Esophagus squamous epithelium (tissue), 5 donors: ENCODE data around the gene C14orf119. TPM values are rescaled to one million over a fixed set of nuclear protein-coding genes. Genes with fewer than 3 reads are reported as not detected.

ENCODE experiments used
- DNase-seq: peaks from one replicate; lab custom pipeline; 2025; lab: John Stamatoyannopoulos, UW
- H3K27ac ChIP-seq, 4 donors: fragments of 200-600 bp; sonication (generic); one replicate each; pipeline ENCODE4 v1.5.1; 2016 to 2019; ENCODE audit warnings: mild to moderate bottlenecking in 1 of 4
- H3K27me3 ChIP-seq, 4 donors: fragments of 200-600 bp; sonication (generic); 1 replicate in 3 of 4; 2 replicates in 1 of 4; pipeline versions ENCODE4 v1.5.1 to v1.6.0; 2017 to 2021; ENCODE audit warnings: antibody characterized with exemption in 1 of 4
- H3K36me3 ChIP-seq, 3 donors: fragments of 200-600 bp; sonication (generic); one replicate each; pipeline ENCODE4 v1.5.1; 2016 to 2019
- H3K4me1 ChIP-seq, 3 donors: fragments of 200-600 bp; sonication (generic); one replicate each; pipeline ENCODE4 v1.5.1; 2017 to 2019
- H3K4me3 ChIP-seq, 4 donors: fragments of 200-600 bp; sonication (generic); 1 replicate in 3 of 4; 2 replicates in 1 of 4; pipeline ENCODE4 v1.5.1; 2016 to 2019; ENCODE audit warnings: mild to moderate bottlenecking in 2 of 4, moderate library complexity in 1 of 4
- H3K9me3 ChIP-seq, 3 donors: fragments of 200-600 bp; sonication (generic); one replicate each; pipeline ENCODE4 v1.5.1; 2016 to 2019
- POLR2A ChIP-seq, 4 donors: fragments of 450-650 bp; IDR thresholded peaks; one replicate each; pipeline ENCODE4 v1.6.1; 2017; ENCODE audit warnings: antibody characterized with exemption in 4 of 4, mild to moderate bottlenecking in 4 of 4, moderate library complexity in 3 of 4
- WGBS, 2 donors: methylation state at CpG; one replicate each; pipeline ENCODE4 v1.1.5; 2018; 5-methylcytosine and 5-hydroxymethylcytosine counted together
- intact Hi-C: fragments of 100-400 bp; cut with DNase I; formaldehyde crosslinking; loops from one replicate; pipeline ENCODE4 v1.15.0; 2022
- total RNA-seq, 4 donors: library from RNA; depleted of rRNA; stranded (reverse); fragments of >200 nt; gene quantifications; one replicate each; pipeline ENCODE4 v1.1.0, GENCODE V29; 2016
- TF ChIP-seq, protein P1 (sequence below), 6 experiments: fragments of 450-650 bp in 4 of 6; fragments of 200-600 bp in 2 of 6; sonication (generic) in 2 of 6; IDR thresholded peaks; one replicate each; pipeline ENCODE4 v1.5.1; 2016 to 2019; ENCODE audit warnings: antibody characterized with exemption in 6 of 6, mild to moderate bottlenecking in 4 of 6, moderate library complexity in 4 of 6
- donor health status: DM: yes; HTN: yes; CAD: no.

Gene C14orf119
- total RNA-seq, 4 donors from 2014 or later = 17.5 to 42.0 (median 31.0) TPM

DNA sequence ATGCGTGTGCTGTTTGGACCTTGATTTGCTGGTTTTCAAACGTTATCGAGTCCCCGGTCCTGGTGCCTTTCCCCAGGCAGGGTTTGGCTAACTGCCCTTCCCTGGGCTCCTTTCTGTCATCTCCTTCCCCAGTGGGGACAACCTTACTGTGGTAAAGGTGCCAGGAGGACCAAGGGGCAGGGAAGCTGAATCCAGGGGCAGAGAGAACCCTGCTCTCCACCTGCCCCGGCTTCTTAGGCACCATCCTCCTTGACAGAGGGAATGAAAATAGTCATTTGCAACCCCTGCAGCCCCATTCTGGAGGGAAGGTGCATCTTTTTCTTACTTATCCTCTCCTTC, 18.8 kb downstream of the C14orf119 start:
- Histone ChIP-seq H3K4me1 (peaks cover 0 to 7% (median 0%) of the 10 kb centered on the region in 3 donors), H3K27ac (no peak overlapping the region), H3K36me3 (no peaks in the 10 kb centered on the region), H3K9me3 (no peaks in the 10 kb centered on the region), H3K27me3 (peaks cover 0 to 50% (median 0%) of the 10 kb centered on the region in 4 donors), H3K4me3 (no peak overlapping the region)
- no peak for DNase-seq
- intact Hi-C loops = no loop called here
- TF ChIP-seq POLR2A (IDR thresholded peaks at IDR 0.05) = no peak
- TF ChIP-seq, protein P1, sequence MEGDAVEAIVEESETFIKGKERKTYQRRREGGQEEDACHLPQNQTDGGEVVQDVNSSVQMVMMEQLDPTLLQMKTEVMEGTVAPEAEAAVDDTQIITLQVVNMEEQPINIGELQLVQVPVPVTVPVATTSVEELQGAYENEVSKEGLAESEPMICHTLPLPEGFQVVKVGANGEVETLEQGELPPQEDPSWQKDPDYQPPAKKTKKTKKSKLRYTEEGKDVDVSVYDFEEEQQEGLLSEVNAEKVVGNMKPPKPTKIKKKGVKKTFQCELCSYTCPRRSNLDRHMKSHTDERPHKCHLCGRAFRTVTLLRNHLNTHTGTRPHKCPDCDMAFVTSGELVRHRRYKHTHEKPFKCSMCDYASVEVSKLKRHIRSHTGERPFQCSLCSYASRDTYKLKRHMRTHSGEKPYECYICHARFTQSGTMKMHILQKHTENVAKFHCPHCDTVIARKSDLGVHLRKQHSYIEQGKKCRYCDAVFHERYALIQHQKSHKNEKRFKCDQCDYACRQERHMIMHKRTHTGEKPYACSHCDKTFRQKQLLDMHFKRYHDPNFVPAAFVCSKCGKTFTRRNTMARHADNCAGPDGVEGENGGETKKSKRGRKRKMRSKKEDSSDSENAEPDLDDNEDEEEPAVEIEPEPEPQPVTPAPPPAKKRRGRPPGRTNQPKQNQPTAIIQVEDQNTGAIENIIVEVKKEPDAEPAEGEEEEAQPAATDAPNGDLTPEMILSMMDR (IDR thresholded peaks at IDR 0.05) = no peak
- WGBS, 2 donors = 66 to 76% methylated on average over 2 to 3 of the region's 5 CpGs

DNA sequence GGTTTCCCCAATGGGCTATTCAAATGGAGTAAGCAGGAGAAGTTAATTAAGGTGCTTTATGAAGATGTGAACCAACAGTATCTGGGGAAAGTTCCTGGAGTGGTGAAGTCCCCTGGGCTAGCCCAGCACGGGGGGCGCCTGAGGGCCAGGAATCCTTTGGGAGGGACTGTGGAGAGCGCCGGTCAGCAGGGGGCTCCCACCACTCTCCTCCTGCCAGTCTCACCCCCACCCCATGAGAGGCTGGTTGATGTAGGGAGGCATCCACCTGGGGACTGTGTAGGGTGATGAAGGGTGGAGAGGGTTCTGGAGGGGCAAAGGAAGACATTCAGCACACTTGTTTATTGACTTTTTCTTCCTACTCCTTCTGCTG, 19.3 kb downstream of the C14orf119 start:
- Histone ChIP-seq H3K4me1 (peaks cover 0 to 10% (median 0%) of the 10 kb centered on the region in 3 donors), H3K27me3 (peaks cover 0 to 50% (median 0%) of the 10 kb centered on the region in 4 donors), H3K9me3 (no peaks in the 10 kb centered on the region), H3K27ac (peak overlapping the region in 1 of 4 donors; percentile 14), H3K36me3 (no peaks in the 10 kb centered on the region), H3K4me3 (no peak overlapping the region)
- no peak for DNase-seq
- intact Hi-C loops = no loop called here
- TF ChIP-seq POLR2A (IDR thresholded peaks at IDR 0.05) = no peak
- TF ChIP-seq, protein P1 (IDR thresholded peaks at IDR 0.05) = no peak
- WGBS, 2 donors = 58 to 74% methylated on average over 4 of the region's 4 CpGs

DNA sequence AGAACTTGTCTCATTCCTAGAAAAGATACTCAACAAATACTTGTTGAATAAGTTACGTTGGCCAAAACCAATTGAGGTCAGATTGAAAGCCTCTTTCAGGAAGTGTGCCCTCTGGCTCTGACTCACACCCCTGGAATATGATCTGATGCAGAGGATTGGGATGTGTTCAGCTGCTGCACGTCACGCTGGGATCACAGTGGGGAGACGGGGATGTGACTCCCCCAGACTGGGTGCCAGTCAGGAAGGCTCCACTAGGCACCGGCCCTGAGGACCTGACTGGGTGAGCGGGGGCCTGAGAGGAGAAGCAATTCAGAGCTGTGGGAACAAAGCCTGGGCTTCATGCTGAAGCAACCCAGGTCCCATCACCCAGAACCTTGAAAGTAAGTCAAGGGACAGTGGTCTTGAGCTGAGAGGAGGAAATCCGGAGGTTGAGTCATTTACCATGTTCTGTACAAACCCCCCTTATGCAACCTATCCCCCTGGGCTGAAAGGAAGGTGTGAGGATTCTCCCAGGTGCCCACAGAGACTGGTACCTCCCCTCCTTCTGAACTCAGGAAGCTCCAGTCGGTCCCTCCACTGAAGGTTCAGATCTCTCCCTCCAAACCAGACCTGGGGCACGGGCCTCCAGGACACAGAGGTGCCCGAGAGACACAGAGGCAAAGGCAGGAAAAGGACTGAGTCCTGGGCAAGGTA, 19.9 kb downstream of the C14orf119 start:
- H3K36me3 ChIP-seq = no peaks in the 10 kb centered on the region
- TF ChIP-seq POLR2A (IDR thresholded peaks at IDR 0.05) = no peak
- TF ChIP-seq, protein P1 (IDR thresholded peaks at IDR 0.05) = no peak
- no peaks in the 10 kb centered on the region for H3K9me3 ChIP-seq
- H3K4me1 ChIP-seq = peaks cover 0 to 16% (median 0%) of the 10 kb centered on the region in 3 donors
- H3K4me3 ChIP-seq = no peak overlapping the region
- H3K27ac ChIP-seq = no peak overlapping the region
- intact Hi-C loops = no loop called here
- H3K27me3 ChIP-seq = peaks cover 0 to 50% (median 0%) of the 10 kb centered on the region in 4 donors
- 8 to 20% methylated on average over 1 to 6 of the region's 10 CpGs for WGBS, 2 donors
- no peak for DNase-seq

GRCh38 chr14:23115918-23116317, 20.6 kb downstream of the C14orf119 start:
- TF ChIP-seq, protein P1 (IDR thresholded peaks at IDR 0.05) = no peak
- TF ChIP-seq POLR2A (IDR thresholded peaks at IDR 0.05) = no peak
- intact Hi-C loops = no loop called here
- no peak for DNase-seq

GRCh38 chr14:23117371-23118020, 22.2 kb downstream of the C14orf119 start:
- Histone ChIP-seq H3K27ac (no peak overlapping the region), H3K36me3 (no peaks in the 10 kb centered on the region), H3K27me3 (peaks cover 0 to 31% (median 0%) of the 10 kb centered on the region in 4 donors), H3K9me3 (no peaks in the 10 kb centered on the region), H3K4me3 (no peak overlapping the region), H3K4me1 (peaks cover 0 to 32% (median 8%) of the 10 kb centered on the region in 3 donors)
- intact Hi-C loops = no loop called here
- WGBS, 2 donors = 91 to 100% methylated on average over 1 to 5 of the region's 32 CpGs
- TF ChIP-seq, protein P1 (IDR thresholded peaks at IDR 0.05) = no peak
- TF ChIP-seq POLR2A (IDR thresholded peaks at IDR 0.05) = no peak
- DNase-seq = no peak

More at GRCh38 chr14:23115918-23116317, 20.6 kb downstream of the C14orf119 start:
- H3K4me3 ChIP-seq = no peak overlapping the region
- peaks cover 0 to 47% (median 0%) of the 10 kb centered on the region in 4 donors for H3K27me3 ChIP-seq
- no peaks in the 10 kb centered on the region for H3K36me3 ChIP-seq
- no peaks in the 10 kb centered on the region for H3K9me3 ChIP-seq
- no peak overlapping the region for H3K27ac ChIP-seq
- peaks cover 0 to 23% (median under 1%) of the 10 kb centered on the region in 3 donors for H3K4me1 ChIP-seq
- 71 to 87% methylated on average over 5 of the region's 5 CpGs for WGBS, 2 donors
